GM23248 (cell line): ENCODE measurements around the gene OGFOD1. TPM values are rescaled to one million over a fixed set of nuclear protein-coding genes. Genes with fewer than 3 reads are reported as not detected.
A peak's percentile ranks its signal among the peaks of the same experiment; 100 is the strongest.

Source experiments
- DNase-seq: peaks from one replicate; pipeline ENCODE4 v3.0.0-alpha.2; 2015
- H2AFZ ChIP-seq: fragments of 200-600 bp; sonication (generic); 2 replicates; pipeline ENCODE4 v1.6.1; 2016; ENCODE audit warnings: antibody characterized with exemption
- H3F3A ChIP-seq: fragments of 200-600 bp; sonication (generic); 2 replicates; pipeline ENCODE4 v1.6.1; 2016; ENCODE audit warnings: mild to moderate bottlenecking, antibody characterized with exemption, mixed run types; ENCODE audit not compliant: insufficient read depth
- H3K27ac ChIP-seq: fragments of 200-600 bp; sonication (generic); 2 replicates; pipeline ENCODE4 v1.5.1; 2016; ENCODE audit warnings: mild to moderate bottlenecking
- H3K27me3 ChIP-seq: fragments of 200-600 bp; sonication (generic); replicated peaks from 2 replicates; pipeline ENCODE4 v1.6.1; 2016; ENCODE audit warnings: mild to moderate bottlenecking; ENCODE audit not compliant: insufficient read depth
- H3K36me3 ChIP-seq: fragments of 200-600 bp; sonication (generic); 2 replicates; pipeline ENCODE4 v1.6.1; 2016; ENCODE audit warnings: low read depth, mild to moderate bottlenecking
- H3K4me1 ChIP-seq: fragments of 200-600 bp; sonication (generic); 2 replicates; pipeline ENCODE4 v1.6.1; 2016; ENCODE audit warnings: mild to moderate bottlenecking; ENCODE audit not compliant: insufficient read depth
- H3K4me2 ChIP-seq: fragments of 200-600 bp; sonication (generic); one replicate; pipeline ENCODE4 v1.6.1; 2016; ENCODE audit warnings: mild to moderate bottlenecking; ENCODE audit not compliant: unreplicated experiment
- H3K4me3 ChIP-seq: fragments of 200-600 bp; sonication (generic); 2 replicates; pipeline ENCODE4 v1.5.1; 2016; ENCODE audit warnings: mild to moderate bottlenecking
- H3K79me2 ChIP-seq: fragments of 200-600 bp; sonication (generic); 2 replicates; pipeline ENCODE4 v1.6.1; 2016; ENCODE audit warnings: mild to moderate bottlenecking; ENCODE audit not compliant: insufficient read depth
- H3K9ac ChIP-seq: fragments of 200-600 bp; sonication (generic); 2 replicates; pipeline ENCODE4 v1.6.1; 2016; ENCODE audit warnings: mild to moderate bottlenecking
- H3K9me2 ChIP-seq: fragments of 200-600 bp; sonication (generic); 2 replicates; pipeline ENCODE4 v1.6.1; 2016; ENCODE audit warnings: mixed run types, mild to moderate bottlenecking, moderate library complexity; ENCODE audit not compliant: insufficient read depth
- H3K9me3 ChIP-seq: fragments of 200-600 bp; sonication (generic); one replicate; pipeline ENCODE4 v1.6.1; 2017; ENCODE audit warnings: low read depth
- H4K20me1 ChIP-seq: fragments of 200-600 bp; sonication (generic); 2 replicates; pipeline ENCODE4 v1.6.0; 2016; ENCODE audit not compliant: insufficient read depth
- EZH2 ChIP-seq: fragments of 200-600 bp; sonication (generic); IDR thresholded peaks from 2 replicates; pipeline ENCODE4 v1.6.1; 2018; ENCODE audit warnings: antibody characterized with exemption, mild to moderate bottlenecking; ENCODE audit not compliant: insufficient read depth, poor library complexity, severe bottlenecking
- EZH2phosphoT487 ChIP-seq: fragments of 200-600 bp; sonication (generic); IDR thresholded peaks from 2 replicates; pipeline ENCODE4 v1.6.1; 2018; ENCODE audit warnings: antibody characterized with exemption, moderate library complexity, mild to moderate bottlenecking, low read depth; ENCODE audit not compliant: insufficient read depth
- WGBS, 2 experiments: methylation state at CpG; one replicate each; pipeline ENCODE4 v1.1.6; 2015 to 2017; ENCODE audit warnings: low lambda C conversion rate in 2 of 2, low coverage in 1 of 2; ENCODE audit errors: missing lambda C conversion rate in 2 of 2; 5-methylcytosine and 5-hydroxymethylcytosine counted together
- in situ Hi-C: fragments of 300-500 bp; cut with MboI; formaldehyde crosslinking; loops from 2 replicates; pipeline ENCODE4 v1.15.0; 2020
- polyA plus RNA-seq: library from polyadenylated mRNA; unstranded; fragments of >200 nt; fragmentation: Nextera tagmentation; extraction: Ambion mirVana; gene quantifications from 2 replicates; pipeline ENCODE4 v1.2.1, GENCODE V29; 2016
- total RNA-seq: library from RNA; depleted of rRNA; stranded (reverse); fragments of >200 nt; shearing (Covaris generic); gene quantifications from 2 replicates; pipeline ENCODE4 v1.2.3, GENCODE V29; 2014

OGFOD1 gene
- total and polyA plus RNA-seq, 2 experiments from 2014 or later, result 59.1 to 101 TPM

GRCh38 chr16:56478281-56479049 is 27.1 kb downstream of the OGFOD1 start:
- no peak overlapping the region for H2AFZ ChIP-seq
- in situ Hi-C loops, result no loop called here
- H3K9ac ChIP-seq, result no peak overlapping the region
- TF ChIP-seq EZH2 (no peak), EZH2phosphoT487 (no peak)
- H3K79me2 ChIP-seq, result peaks cover 4% of the 10 kb centered on the region; the same call in 1 of the 2 replicates
- no peak overlapping the region for H3K4me3 ChIP-seq
- H3K27me3 ChIP-seq, result no peaks in the 10 kb centered on the region
- peaks cover 60% of the 10 kb centered on the region for H3F3A ChIP-seq
- H3K27ac ChIP-seq, result peak overlapping the region; percentile 22
- H4K20me1 ChIP-seq, result no peaks in the 10 kb centered on the region
- no peak overlapping the region for H3K4me2 ChIP-seq
- no peak for DNase-seq
- H3K4me1 ChIP-seq, result peaks cover 36% of the 10 kb centered on the region
- H3K9me2 ChIP-seq, result no peaks in the 10 kb centered on the region
- no peaks in the 10 kb centered on the region for H3K9me3 ChIP-seq
- H3K36me3 ChIP-seq, result peaks cover 48% of the 10 kb centered on the region
- WGBS, 2 experiments, result 60 to 63% methylated on average over 2 of the region's 2 CpGs

DNA sequence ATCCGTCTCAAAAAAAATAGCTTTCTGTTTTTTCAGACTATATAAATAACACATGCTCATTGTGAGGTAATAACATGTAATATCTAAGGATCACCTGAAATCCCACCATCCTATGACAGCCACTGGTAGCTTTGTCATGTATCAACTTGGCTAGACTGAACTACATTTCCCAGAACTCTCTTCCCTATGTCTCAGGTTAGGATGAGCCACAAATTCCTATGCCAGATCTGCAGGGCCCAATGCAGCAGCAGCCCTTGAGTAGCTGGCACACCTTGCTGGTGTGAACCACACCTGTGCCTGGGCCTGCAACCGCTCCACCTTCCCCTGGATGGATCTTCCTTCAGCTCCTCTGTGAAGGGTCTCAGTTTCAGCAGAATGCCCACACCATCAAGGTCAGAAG is 28.1 kb downstream of the OGFOD1 start:
- Histone ChIP-seq H3K9me2 (no peaks in the 10 kb centered on the region), H3K9ac (no peak overlapping the region), H3K4me3 (no peak overlapping the region), H3K27me3 (no peaks in the 10 kb centered on the region), H3K9me3 (no peaks in the 10 kb centered on the region), H2AFZ (no peak overlapping the region), H3K4me1 (peaks cover 36% of the 10 kb centered on the region), H3K79me2 (peaks cover 2% of the 10 kb centered on the region; the same call in 1 of the 2 replicates), H3K27ac (no peak overlapping the region), H4K20me1 (no peaks in the 10 kb centered on the region), H3K4me2 (no peak overlapping the region), H3F3A (peaks cover 59% of the 10 kb centered on the region), H3K36me3 (peaks cover 48% of the 10 kb centered on the region)
- no peak for TF ChIP-seq EZH2phosphoT487
- no peak for TF ChIP-seq EZH2
- no peak for DNase-seq
- in situ Hi-C loops, result no loop called here
- 92 to 100% methylated on average over 2 of the region's 2 CpGs for WGBS, 2 experiments

DNA sequence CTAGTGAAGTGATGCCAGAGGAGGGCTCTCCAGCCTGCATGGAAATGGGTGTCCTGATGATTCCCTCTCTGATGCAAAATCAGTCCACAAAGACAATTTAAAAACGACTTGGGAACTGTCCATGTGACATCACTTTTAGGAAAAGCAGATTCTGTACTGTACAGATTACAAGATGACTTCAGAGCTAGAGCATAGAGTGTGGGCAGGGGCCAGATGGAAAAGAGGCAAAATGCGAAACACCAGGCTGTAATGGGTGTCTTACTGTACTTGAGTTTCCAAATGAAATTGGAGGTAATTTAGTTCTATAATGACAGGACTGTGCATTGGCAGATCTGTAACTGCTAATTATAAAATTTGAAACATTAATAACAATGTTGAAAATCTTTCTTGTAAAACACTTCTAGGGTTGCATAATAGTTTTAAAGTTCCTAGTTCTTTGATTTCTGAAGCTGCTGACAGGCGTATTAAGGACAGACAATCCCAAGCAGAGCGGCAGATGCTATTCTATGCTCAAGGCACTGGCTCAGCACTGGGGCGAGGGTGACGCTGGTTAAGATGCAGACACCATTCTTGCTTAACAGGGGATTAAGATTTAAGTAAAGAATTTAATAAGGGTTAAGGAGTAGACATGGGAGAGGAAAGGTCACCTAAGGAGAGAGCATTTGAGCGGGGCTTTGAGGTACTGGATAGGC is 29.6 kb downstream of the OGFOD1 start:
- peaks cover 45% of the 10 kb centered on the region for H3F3A ChIP-seq
- H3K4me3 ChIP-seq, result no peak overlapping the region
- H3K4me2 ChIP-seq, result no peak overlapping the region
- DNase-seq, result peak; percentile 21
- peaks cover 36% of the 10 kb centered on the region for H3K4me1 ChIP-seq
- H4K20me1 ChIP-seq, result no peaks in the 10 kb centered on the region
- peaks cover 48% of the 10 kb centered on the region for H3K36me3 ChIP-seq
- no peaks in the 10 kb centered on the region; the same call in 1 of the 2 replicates for H3K79me2 ChIP-seq
- H3K27me3 ChIP-seq, result no peaks in the 10 kb centered on the region
- TF ChIP-seq EZH2 (no peak), EZH2phosphoT487 (no peak)
- H3K9ac ChIP-seq, result no peak overlapping the region
- H3K27ac ChIP-seq, result no peak overlapping the region
- H3K9me2 ChIP-seq, result no peaks in the 10 kb centered on the region
- WGBS, 2 experiments, result 53 to 59% methylated on average over 7 of the region's 7 CpGs
- H3K9me3 ChIP-seq, result no peaks in the 10 kb centered on the region
- in situ Hi-C loops, result no loop called here
- H2AFZ ChIP-seq, result no peak overlapping the region

- WGBS, 2 experiments, result 76 to 85% methylated on average over 2 of the region's 2 CpGs
- Histone ChIP-seq H2AFZ (no peak overlapping the region), H3K27ac (peak overlapping the region; percentile 2; the same call in 1 of the 2 replicates), H3K4me1 (peaks cover 31% of the 10 kb centered on the region), H3K4me2 (peak overlapping the region; percentile 11), H3K27me3 (no peaks in the 10 kb centered on the region), H3K79me2 (no peaks in the 10 kb centered on the region; the same call in 1 of the 2 replicates), H3F3A (peaks cover 38% of the 10 kb centered on the region), H3K9ac (no peak overlapping the region), H3K9me2 (no peaks in the 10 kb centered on the region), H3K4me3 (no peak overlapping the region), H3K9me3 (no peaks in the 10 kb centered on the region), H3K36me3 (peaks cover 46% of the 10 kb centered on the region), H4K20me1 (no peaks in the 10 kb centered on the region)
- in situ Hi-C loops, result no loop called here
- peak; percentile 23 for DNase-seq
- TF ChIP-seq EZH2 (no peak), EZH2phosphoT487 (no peak)
Measured at GRCh38 chr16:56481468-56482122, 30.2 kb downstream of the OGFOD1 start.
